Smooth muscle cell of the brain vasculature (primary cell): ENCODE data around the gene SLC16A3.
"Not testable (repeated sequence)": the region's sequence is repeated elsewhere in the genome, so short reads cannot be mapped to it uniquely, and the experiment has no call there.

Experiments
- DNase-seq: peaks from one replicate; pipeline ENCODE4 v3.0.0-alpha.2; 2012; ENCODE audit warnings: low read depth, low spot score

The SLC16A3 gene

GRCh38 chr17:82204831-82205719, 23.8 kb upstream of the SLC16A3 start:
- no peak for DNase-seq

- peak; percentile 59 for DNase-seq
Observed at GRCh38 chr17:82205720-82206508, 22.9 kb upstream of the SLC16A3 start.

GRCh38 chr17:82210655-82211054, 18.2 kb upstream of the SLC16A3 start:
- not testable (repeated sequence) for DNase-seq

- DNase-seq = no peak
Observed at GRCh38 chr17:82212331-82213250, 16.3 kb upstream of the SLC16A3 start, which contains the start of gene CCDC57. CCDC57 (minus strand) TSS chr17:82212842; CDS start chr17:82201944, 10,898 bp downstream.

GRCh38 chr17:82213251-82214011, 15.4 kb upstream of the SLC16A3 start:
- DNase-seq = no peak

- DNase-seq = no peak
Observed at GRCh38 chr17:82214012-82214628, 14.7 kb upstream of the SLC16A3 start.

GRCh38 chr17:82215095-82215971, 13.5 kb upstream of the SLC16A3 start:
- DNase-seq = no peak

GRCh38 chr17:82215972-82216300, 12.9 kb upstream of the SLC16A3 start:
- no peak for DNase-seq

- no peak for DNase-seq
Observed at GRCh38 chr17:82216301-82217119, 12.3 kb upstream of the SLC16A3 start.

- no peak for DNase-seq
Observed at GRCh38 chr17:82217120-82217529, 11.7 kb upstream of the SLC16A3 start.

GRCh38 chr17:82217530-82218204, 11.2 kb upstream of the SLC16A3 start:
- no peak for DNase-seq

- no peak for DNase-seq
Observed at GRCh38 chr17:82218349-82219075, 10.3 kb upstream of the SLC16A3 start.

- DNase-seq = no peak
Observed at GRCh38 chr17:82219083-82219482, 9.8 kb upstream of the SLC16A3 start.

GRCh38 chr17:82219753-82220709, 8.8 kb upstream of the SLC16A3 start:
- no peak for DNase-seq

- no peak for DNase-seq
Observed at GRCh38 chr17:82221341-82221902, 7.4 kb upstream of the SLC16A3 start.

- DNase-seq = no peak
Observed at GRCh38 chr17:82222816-82223215, 6.0 kb upstream of the SLC16A3 start.
